VCaP (cell line): ENCODE results near the gene CRYGD.
"Not testable (repeated sequence)": the region's sequence is repeated elsewhere in the genome, so short reads cannot be mapped to it uniquely, and the experiment has no call there.

Experiments used
- H3K27ac ChIP-seq: fragments of 450-650 bp; 2 replicates; pipeline ENCODE4 v1.5.1; 2017
- CTCF ChIP-seq: fragments of 450-650 bp; conservative IDR thresholded peaks from 2 replicates; pipeline ENCODE4 v1.5.1; 2017; ENCODE audit warnings: mild to moderate bottlenecking, moderate library complexity

The CRYGD gene

GRCh38 chr2:208127090-208127489 is 2.8 kb upstream of the CRYGD start:
- H3K27ac ChIP-seq, result no peak overlapping the region
- TF ChIP-seq CTCF, result no peak

- no peak overlapping the region for H3K27ac ChIP-seq
- no peak for TF ChIP-seq CTCF
Measured at GRCh38 chr2:208125251-208125650, 927 bp upstream of the CRYGD start.

GRCh38 chr2:208122248-208122647 is 2.1 kb downstream of the CRYGD start:
- no peak for TF ChIP-seq CTCF
- no peak overlapping the region for H3K27ac ChIP-seq

- H3K27ac ChIP-seq, result no peak overlapping the region
- TF ChIP-seq CTCF, result no peak
Measured at GRCh38 chr2:208118918-208119317, 5.4 kb downstream of the CRYGD start.

- H3K27ac ChIP-seq, result not testable (repeated sequence)
Measured at GRCh38 chr2:208117390-208117789, 6.9 kb downstream of the CRYGD start.

- TF ChIP-seq CTCF, result no peak
- H3K27ac ChIP-seq, result peak overlapping the region; percentile 74
Measured at GRCh38 chr2:208112969-208113368, 11.4 kb downstream of the CRYGD start.

- peak overlapping the region; percentile 74 for H3K27ac ChIP-seq
Measured at GRCh38 chr2:208112273-208112745, 12.0 kb downstream of the CRYGD start.

GRCh38 chr2:208103616-208104015 is 20.7 kb downstream of the CRYGD start:
- H3K27ac ChIP-seq, result no peak overlapping the region
- TF ChIP-seq CTCF, result no peak
